Activated naive CD4-positive, alpha-beta T cell treated with anti-CD3 and anti-CD28 coated beads, Interleukin-2, amount 10 ng/mL, durations not matched to agents 7 days and 5 days (primary cell): ENCODE measurements around the gene ZNF785.
"Not testable (repeated sequence)": the region's sequence is repeated elsewhere in the genome, so short reads cannot be mapped to it uniquely, and the experiment has no call there.

Experiments
- CTCF ChIA-PET: fragments of 350-600 bp; sonication (Branson Sonifier 250); formaldehyde crosslinking; loops from one replicate; lab custom pipeline; 2021; ENCODE audit warnings: antibody characterized with exemption; lab: Charles Lee
- DNase-seq: peaks from one replicate; pipeline ENCODE4 v3.0.0-alpha.2; 2020
- H3K27ac Mint-ChIP-seq: one replicate; pipeline ENCODE4 v1.8.0; 2021; ENCODE audit warnings: mild to moderate bottlenecking, moderate library complexity, mixed read lengths
- H3K27me3 Mint-ChIP-seq: one replicate; pipeline ENCODE4 v1.8.0; 2021; ENCODE audit warnings: mild to moderate bottlenecking, mixed read lengths
- H3K36me3 Mint-ChIP-seq: one replicate; pipeline ENCODE4 v1.8.0; 2021; ENCODE audit warnings: mixed read lengths
- H3K4me1 Mint-ChIP-seq: one replicate; pipeline ENCODE4 v1.8.0; 2021; ENCODE audit warnings: mixed read lengths
- H3K4me3 Mint-ChIP-seq: one replicate; pipeline ENCODE4 v1.8.0; 2021; ENCODE audit warnings: mild to moderate bottlenecking, moderate library complexity, mixed read lengths
- H3K9me3 Mint-ChIP-seq: one replicate; pipeline ENCODE4 v1.8.0; 2021; ENCODE audit warnings: mixed read lengths

The ZNF785 gene

DNA sequence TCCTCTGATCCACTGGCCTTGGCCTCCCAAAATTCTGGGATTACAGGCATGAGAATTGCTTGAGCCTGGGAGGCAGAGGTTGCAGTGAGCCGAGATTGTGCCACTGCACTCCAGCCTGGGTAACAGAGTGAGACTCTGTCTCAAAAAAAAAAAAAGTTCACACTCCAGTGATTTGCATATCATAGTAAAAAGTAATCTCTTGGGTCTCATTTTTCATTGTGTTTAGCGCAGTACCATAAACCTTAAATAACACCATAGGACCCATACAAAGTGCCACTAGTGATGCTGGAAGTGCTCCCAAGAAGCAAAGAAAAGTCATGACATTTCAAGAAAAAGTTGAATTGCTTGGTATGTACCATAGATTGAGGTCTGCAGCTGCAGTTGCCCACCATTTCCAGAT is 4.1 kb upstream of the ZNF785 start:
- H3K4me3 Mint-ChIP-seq, CTCF ChIA-PET, DNase-seq, H3K27me3 Mint-ChIP-seq, H3K9me3 Mint-ChIP-seq, H3K27ac Mint-ChIP-seq: not testable (repeated sequence)
- Mint-ChIP-seq H3K4me1 (peaks cover 27% of the 10 kb centered on the region), H3K36me3 (peaks cover 14% of the 10 kb centered on the region)

DNA sequence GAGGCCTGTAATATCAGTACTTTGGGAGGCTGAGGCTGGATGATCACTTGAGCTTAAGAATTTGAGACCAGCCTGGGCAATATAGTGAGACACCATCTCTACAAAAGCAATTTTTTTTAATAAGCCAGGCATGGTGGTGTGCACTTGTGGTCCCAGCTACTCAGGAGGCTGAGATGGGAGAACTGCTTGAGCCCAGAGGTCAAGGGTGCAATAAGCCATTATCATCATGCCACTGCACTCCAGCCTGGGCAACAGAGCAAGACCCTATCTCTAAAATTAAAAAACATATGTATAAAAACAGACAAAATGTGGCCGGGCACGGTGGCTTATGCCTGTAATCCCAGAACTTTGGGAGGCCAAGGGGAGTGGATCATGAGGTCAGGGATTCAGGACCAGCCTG is 3.2 kb upstream of the ZNF785 start:
- Mint-ChIP-seq H3K27ac (no peak overlapping the region), H3K36me3 (peaks cover 14% of the 10 kb centered on the region), H3K4me1 (peaks cover 32% of the 10 kb centered on the region), H3K27me3 (no peaks in the 10 kb centered on the region), H3K9me3 (no peaks in the 10 kb centered on the region), H3K4me3 (no peak overlapping the region)
- CTCF ChIA-PET: interaction anchor here (1.5 kb wide), 1 partner anchor 158 kb away, joined by 6 read pairs; the partner anchor contains the start of gene DCTPP1
- DNase-seq: no peak

DNA sequence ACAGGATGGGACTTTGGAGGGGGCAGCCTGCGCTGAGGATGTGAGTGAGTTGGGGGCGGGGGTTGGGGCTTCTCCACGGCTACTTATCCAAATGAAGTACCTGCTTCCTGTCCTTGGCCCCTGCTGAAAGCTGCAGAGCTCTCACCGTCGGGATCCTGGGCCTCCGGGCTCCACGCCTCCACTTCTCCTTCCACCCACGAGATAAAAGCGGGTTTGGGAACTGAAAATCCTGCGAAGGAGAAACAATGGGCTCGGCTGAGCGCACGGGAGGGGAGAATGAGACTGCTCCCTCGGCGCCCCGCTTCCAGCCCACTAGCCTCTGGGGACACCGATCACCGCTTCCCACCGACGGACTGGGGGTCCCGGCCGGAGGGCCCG is 486 bp downstream of the ZNF785 start:
- Mint-ChIP-seq H3K27me3 (no peaks in the 10 kb centered on the region), H3K4me3 (peak overlapping the region; percentile 82), H3K9me3 (no peaks in the 10 kb centered on the region), H3K4me1 (peaks cover 39% of the 10 kb centered on the region), H3K36me3 (peaks cover 27% of the 10 kb centered on the region), H3K27ac (peak overlapping the region; percentile 57)
- CTCF ChIA-PET: interaction anchor here (1.7 to 2.2 kb wide), 2 partner anchors 33 to 50 kb away, joined by 4 to 12 read pairs; partner anchors contain the start of gene ZNF747
- DNase-seq: peak; percentile 46

DNA sequence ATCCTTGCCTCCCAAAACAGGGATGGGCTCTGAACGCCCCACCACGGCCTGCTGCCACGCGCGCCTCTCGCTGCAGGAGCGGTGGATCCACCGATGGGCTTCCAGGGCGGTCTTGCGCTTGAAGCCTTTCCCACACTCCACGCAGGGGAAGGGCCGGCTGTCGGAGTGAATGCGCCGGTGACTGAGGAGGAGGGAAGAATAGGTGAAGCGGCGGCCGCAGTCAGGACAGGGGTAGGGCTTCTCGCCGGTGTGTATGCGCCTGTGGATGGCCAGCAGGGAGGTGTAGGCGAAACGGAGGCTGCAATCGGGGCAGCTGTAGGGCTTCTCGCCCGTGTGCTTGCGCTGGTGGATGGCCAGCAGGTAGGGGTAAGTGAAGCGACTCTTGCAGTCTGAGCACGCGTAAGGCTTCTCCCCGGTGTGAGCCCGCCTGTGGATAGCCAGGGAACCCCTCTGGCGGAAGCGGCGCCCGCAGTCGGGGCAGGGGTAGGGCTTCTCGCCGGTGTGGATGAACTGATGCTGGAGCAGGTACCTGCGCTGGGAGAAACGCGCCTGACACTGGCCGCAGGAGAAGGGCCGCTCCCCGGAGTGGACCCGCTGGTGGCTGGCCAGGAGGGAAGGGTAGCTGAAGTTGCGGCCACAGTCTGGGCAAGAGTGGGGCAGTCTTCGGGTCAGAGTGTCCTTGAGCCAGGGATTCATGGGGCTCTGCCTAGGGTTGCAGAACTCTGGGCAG is 2.7 kb downstream of the ZNF785 start:
- no peak for DNase-seq
- CTCF ChIA-PET: interaction anchor here (0.8 kb wide), 1 partner anchor 11 kb away, joined by 3 read pairs; no protein-coding TSS in a partner anchor
- peaks cover 29% of the 10 kb centered on the region for H3K36me3 Mint-ChIP-seq
- H3K27ac Mint-ChIP-seq: peak overlapping the region; percentile 49
- no peaks in the 10 kb centered on the region for H3K9me3 Mint-ChIP-seq
- no peak overlapping the region for H3K4me3 Mint-ChIP-seq
- peaks cover 37% of the 10 kb centered on the region for H3K4me1 Mint-ChIP-seq
- no peaks in the 10 kb centered on the region for H3K27me3 Mint-ChIP-seq

DNA sequence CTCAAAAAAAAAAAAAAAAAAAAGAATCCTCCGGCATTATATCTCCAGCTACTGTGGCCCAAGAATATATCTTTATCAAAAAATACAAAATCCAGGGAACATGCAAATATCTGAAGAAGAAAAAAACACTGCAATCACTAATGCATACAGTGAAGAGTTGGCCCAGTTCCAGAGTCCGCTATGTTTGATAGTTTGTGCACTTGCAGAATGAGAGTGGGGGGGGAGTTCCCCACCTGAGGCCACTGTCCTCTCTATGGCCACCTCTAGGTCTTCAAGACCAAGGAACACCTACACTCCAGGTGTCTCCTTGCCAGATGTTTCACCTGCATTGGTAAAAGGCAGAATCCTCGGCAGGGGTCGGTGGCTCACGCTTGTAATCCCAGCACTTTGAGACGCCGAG is 4.0 kb downstream of the ZNF785 start:
- H3K27ac Mint-ChIP-seq: no peak overlapping the region
- H3K36me3 Mint-ChIP-seq: peaks cover 26% of the 10 kb centered on the region
- no peaks in the 10 kb centered on the region for H3K27me3 Mint-ChIP-seq
- DNase-seq: no peak
- no peak overlapping the region for H3K4me3 Mint-ChIP-seq
- CTCF ChIA-PET: interaction anchor here (0.7 to 0.8 kb wide), 2 partner anchors 9 to 51 kb away, joined by 3 read pairs; no protein-coding TSS in a partner anchor
- peaks cover 25% of the 10 kb centered on the region for H3K4me1 Mint-ChIP-seq
- no peaks in the 10 kb centered on the region for H3K9me3 Mint-ChIP-seq

DNA sequence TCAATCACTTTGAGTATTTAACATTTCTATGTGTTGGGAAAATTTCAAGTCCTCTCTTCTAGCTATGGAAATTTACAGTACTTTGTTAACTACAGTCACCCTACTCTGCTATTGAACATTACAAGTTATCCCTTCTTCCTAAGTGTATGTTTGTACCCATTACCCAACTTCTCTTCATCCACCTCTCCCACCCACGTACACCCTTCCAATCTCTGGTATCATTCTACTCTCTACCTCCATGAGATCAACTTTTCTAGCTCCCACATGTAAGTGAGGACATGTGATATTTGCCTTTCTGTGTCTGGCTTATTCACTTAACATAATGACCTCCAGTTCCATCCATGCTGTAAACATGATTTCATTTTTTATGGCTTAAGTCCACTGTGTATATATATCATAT is 10.8 kb downstream of the ZNF785 start:
- DNase-seq: no peak
- no peak overlapping the region for H3K4me3 Mint-ChIP-seq
- peaks cover 32% of the 10 kb centered on the region for H3K4me1 Mint-ChIP-seq
- H3K36me3 Mint-ChIP-seq: peaks cover 23% of the 10 kb centered on the region
- H3K27ac Mint-ChIP-seq: no peak overlapping the region
- no peaks in the 10 kb centered on the region for H3K27me3 Mint-ChIP-seq
- CTCF ChIA-PET: interaction anchor here (0.7 kb wide), 1 partner anchor 19 kb away, joined by 4 read pairs; no protein-coding TSS in a partner anchor
- H3K9me3 Mint-ChIP-seq: no peaks in the 10 kb centered on the region

DNA sequence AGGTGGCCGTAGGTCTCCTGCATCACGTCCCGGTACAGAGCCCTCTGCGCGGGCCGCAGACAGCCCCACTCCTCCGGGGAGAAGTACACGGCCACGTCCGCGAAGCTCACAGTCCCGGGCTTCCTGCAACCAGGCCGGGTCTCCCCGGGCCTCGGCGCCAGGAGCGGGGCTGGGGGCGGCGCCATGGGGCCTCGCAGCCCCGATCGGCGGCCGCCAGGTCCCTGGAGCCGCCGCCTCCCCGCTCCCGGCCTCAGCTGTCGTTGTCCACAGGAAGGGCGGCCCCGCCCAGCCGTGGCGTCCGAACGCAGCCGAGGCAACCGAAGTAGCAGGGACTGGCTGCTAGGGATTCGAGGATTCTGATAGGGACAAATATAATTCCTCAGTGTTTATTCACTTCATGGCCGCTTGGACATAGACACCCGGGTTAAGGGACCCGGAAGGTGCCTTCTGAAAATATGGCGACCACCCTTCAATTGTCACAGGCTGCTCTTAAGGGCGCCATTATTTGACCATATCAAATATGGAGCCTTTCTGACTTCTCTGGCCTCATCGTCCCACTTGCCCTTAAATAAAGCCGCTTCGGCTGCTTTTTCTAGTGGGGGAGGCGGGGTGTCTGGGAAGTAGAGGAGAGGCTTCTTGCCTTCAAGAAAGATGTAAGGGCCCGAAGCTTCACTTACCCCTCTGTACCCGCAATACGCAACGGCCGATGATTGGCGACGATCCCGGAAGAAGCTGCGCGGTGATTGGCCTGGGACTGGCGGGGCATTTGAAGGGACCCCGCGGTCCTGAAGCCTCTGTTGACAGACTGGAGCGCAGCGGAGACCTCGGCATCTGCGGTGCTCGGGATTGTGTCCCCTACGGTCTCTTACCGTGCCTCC is 13.8 kb downstream of the ZNF785 start, which contains the start of gene ZNF688:
TSS of gene ZNF688 (minus strand) at position 270 of the 878 bp plus-strand sequence. CDS start at position 185, 85 bp downstream.
- peaks cover 16% of the 10 kb centered on the region for H3K36me3 Mint-ChIP-seq

DNA sequence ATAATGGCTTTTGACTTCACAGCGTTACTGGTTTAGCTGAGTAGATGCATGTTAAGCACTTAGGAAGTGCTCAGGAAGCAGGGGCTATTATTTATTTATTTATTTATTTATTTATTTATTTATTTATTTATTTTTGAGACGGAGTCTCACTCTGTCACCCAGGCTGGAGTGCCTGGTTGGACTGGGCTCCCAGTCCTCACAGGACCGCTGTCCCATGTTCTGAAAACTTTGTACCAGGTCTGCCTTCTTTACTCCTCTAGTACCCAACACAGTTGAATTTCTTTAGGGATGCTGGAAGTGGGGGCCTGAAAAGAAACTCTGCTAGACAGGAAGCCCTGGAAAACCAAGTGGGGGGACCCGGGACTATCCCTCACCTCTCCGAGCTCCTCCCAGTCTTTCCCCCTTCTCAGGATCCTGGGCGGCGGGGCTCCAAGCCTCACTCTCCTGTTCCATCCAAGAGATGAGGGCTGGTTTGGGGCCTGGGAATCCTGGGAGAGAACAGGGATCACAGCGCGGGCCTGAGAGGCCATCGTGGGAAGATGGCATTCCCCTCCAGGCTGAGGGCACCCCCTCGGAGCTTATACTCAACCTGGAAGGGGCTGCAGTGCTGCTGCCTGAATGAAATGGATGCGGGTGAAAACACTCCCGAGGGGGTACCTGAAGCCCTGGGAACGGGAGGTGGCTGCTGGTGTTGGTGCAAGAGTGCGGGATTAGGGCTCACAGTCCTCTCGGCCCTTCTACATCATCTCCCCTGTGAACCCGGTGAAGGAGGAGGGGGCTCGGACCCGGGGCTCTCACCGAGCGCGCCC is 14.7 kb downstream of the ZNF785 start:
- peak overlapping the region; percentile 84 for H3K4me3 Mint-ChIP-seq
- DNase-seq: no peak
- H3K27ac Mint-ChIP-seq: peak overlapping the region; percentile 92
- CTCF ChIA-PET: interaction anchor here (0.7 to 2.9 kb wide), 5 partner anchors 12 to 45 kb away, joined by 3 to 20 read pairs (median 5); partner anchors contain the start of genes ZNF747 and ZNF764
- H3K27me3 Mint-ChIP-seq: peaks cover 4% of the 10 kb centered on the region
- peaks cover 16% of the 10 kb centered on the region for H3K36me3 Mint-ChIP-seq
- H3K9me3 Mint-ChIP-seq: no peaks in the 10 kb centered on the region
- H3K4me1 Mint-ChIP-seq: peaks cover 62% of the 10 kb centered on the region

More for the DNA sequence above, 13.8 kb downstream of the ZNF785 start, which contains the start of gene ZNF688:
- Mint-ChIP-seq H3K27ac (peak within 1 kb of the TSS; percentile 96), H3K27me3 (no peaks in the 10 kb centered on the region), H3K4me1 (peaks cover 58% of the 10 kb centered on the region), H3K9me3 (no peaks in the 10 kb centered on the region), H3K4me3 (peak within 1 kb of the TSS; percentile 86)
- CTCF ChIA-PET: interaction anchor here (0.7 to 2.9 kb wide), 11 partner anchors 10 to 162 kb away, joined by 3 to 20 read pairs (median 5); partner anchors contain the start of genes DCTPP1, ZNF747 and ZNF764
- DNase-seq: peak; percentile 98

DNA sequence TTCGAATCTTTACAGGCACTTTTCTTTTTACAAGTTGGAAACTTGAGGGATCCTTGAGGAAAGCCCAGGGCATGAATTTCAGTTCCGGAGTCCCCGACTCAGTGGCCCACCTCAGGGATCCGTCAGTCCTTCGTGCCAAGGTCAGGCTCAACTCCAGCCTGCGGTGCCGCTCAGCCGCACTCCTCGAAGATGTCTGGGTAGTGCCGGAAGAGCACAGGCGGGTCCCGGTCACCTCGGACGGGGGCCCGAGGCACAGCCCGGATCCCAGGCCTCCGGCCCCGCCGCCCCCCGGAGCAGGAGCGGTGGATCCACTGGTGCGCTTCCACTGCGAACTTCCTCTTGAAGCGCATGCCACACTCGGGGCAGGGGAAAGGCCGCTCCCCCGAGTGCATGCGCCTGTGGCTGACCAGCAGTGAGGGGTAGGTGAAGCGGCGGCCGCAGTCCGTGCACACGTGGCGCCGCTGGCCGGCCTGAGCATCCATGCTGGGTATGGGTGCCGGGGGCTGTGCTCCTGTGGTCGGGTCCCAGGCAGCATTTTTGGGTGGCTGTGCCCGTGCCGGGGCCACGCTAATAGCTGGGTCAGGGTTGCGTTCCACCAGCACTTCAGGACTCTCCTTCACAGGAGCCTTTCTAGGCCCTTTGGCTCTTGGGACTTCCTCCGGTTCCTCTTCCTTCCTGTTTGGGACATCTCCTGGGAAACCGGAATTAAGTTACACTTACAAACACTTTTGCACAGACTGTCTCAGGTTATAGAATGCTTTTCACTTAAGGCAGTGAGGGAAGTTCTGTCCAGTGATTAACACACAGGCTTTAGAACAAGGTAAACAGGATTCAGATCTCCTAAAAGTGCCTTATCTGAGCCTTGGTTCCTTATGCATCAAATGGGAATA is 15.5 kb downstream of the ZNF785 start:
- Mint-ChIP-seq H3K4me3 (peak overlapping the region; percentile 84), H3K4me1 (peaks cover 59% of the 10 kb centered on the region), H3K9me3 (no peaks in the 10 kb centered on the region), H3K27me3 (peaks cover 10% of the 10 kb centered on the region), H3K36me3 (peaks cover 16% of the 10 kb centered on the region), H3K27ac (peak overlapping the region; percentile 99)
- no peak for DNase-seq
- CTCF ChIA-PET: interaction anchor here (0.7 to 2.9 kb wide), 5 partner anchors 11 to 46 kb away, joined by 3 to 20 read pairs (median 5); partner anchors contain the start of genes ZNF747 and ZNF764

DNA sequence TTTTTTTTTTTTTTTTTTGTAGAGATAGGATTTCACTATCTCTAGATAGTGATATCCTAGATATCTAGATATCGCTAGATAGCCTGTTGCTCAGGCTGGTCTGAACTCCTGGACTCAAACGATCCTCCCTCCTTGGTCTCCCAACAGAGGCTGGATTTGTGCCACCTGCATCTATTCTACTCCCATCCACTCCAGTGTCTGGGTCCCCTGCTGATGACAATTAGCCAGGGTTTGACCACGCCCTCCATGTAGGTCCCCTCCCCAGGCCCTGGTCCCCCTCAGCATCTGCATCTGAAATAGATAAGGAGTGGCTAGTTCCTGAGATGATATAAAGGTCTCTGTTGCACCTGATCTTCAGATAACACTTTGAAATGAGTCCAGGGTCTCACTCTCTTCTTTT is 16.2 kb downstream of the ZNF785 start:
- Mint-ChIP-seq H3K9me3 (no peaks in the 10 kb centered on the region), H3K4me3 (no peak overlapping the region), H3K36me3 (peaks cover 12% of the 10 kb centered on the region), H3K27me3 (peaks cover 10% of the 10 kb centered on the region), H3K27ac (peak overlapping the region; percentile 99), H3K4me1 (peaks cover 54% of the 10 kb centered on the region)
- CTCF ChIA-PET: interaction anchor here (1.5 kb wide), 1 partner anchor 34 kb away, joined by 5 read pairs; no protein-coding TSS in a partner anchor
- no peak for DNase-seq

DNA sequence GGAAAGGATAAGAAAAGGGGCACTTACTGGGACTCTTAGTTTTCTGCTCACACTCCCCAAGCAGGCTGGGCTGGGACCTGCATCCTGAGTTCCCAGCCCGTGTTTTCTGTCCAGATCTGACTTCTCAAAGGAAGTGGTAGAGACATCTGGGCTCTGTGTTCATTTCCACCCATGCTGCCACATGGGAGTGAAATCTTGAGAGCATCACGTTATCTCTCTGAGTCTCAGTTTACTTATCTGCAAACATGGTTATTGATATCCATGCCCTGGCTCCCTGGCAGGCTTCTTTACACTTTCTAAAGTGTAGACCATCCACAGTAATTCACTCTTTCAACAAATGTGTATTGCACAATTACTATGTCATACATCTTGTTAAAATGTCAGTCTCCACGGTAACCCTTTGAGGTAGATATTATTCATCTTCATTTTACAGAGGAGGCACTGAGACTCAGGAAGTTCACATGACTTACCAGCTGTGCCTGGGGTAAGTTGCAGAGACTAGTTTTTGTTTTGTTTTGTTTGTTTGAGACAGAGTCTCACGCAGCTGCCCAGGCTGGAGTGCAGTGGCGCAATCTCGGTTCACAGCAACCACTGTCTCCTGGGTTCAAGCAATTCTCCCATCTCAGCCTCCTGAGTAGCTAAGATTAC is 17.4 kb downstream of the ZNF785 start:
- peaks cover 10% of the 10 kb centered on the region for H3K36me3 Mint-ChIP-seq
- peaks cover 10% of the 10 kb centered on the region for H3K27me3 Mint-ChIP-seq
- H3K27ac Mint-ChIP-seq: peak overlapping the region; percentile 99
- peak overlapping the region; percentile 70 for H3K4me3 Mint-ChIP-seq
- peaks cover 49% of the 10 kb centered on the region for H3K4me1 Mint-ChIP-seq
- no peaks in the 10 kb centered on the region for H3K9me3 Mint-ChIP-seq
- DNase-seq: peak; percentile 72
- CTCF ChIA-PET: interaction anchor here (1.1 to 2.1 kb wide), 3 partner anchors 10 to 32 kb away, joined by 5 to 7 read pairs (median 6); partner anchors contain the start of gene ZNF764
